ENCODE data around the gene COL28A1.

- TF ChIP-seq GATA2 (IDR thresholded peaks at IDR 0.05; ENCODE audit: low read depth, low read length) (no peak), GATA3 (IDR thresholded peaks at IDR 0.05; ENCODE audit: low read depth, low read length) (no peak)
Observed at GRCh38 chr7:7556852-7557251, 21.2 kb upstream of the COL28A1 start.
